ENCODE measurements around the gene C22orf31. TPM values are rescaled to one million over a fixed set of nuclear protein-coding genes. Genes with fewer than 3 reads are reported as not detected.

C22orf31 gene
- not detected in 2 replicates for total RNA-seq

DNA sequence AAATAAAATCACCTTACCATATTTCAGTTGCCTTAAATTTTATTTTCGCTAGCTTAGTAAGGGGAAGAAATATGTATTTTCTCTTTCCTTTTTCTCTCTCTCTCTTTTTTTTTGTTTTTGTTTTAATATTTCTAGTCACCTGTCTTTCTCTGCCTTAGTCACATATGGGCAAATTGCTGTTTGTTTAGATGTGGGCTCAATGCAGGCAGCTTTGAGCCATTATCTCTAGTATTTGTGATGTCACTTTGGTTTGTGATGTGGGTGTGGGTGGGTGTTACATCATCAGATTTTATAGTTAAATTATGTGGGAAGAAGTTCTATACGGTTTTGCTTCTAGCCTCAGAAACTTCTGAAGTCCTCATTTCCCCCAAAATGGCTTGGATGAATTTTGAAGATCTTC is at the start of gene C22orf31:
Gene C22orf31, minus strand, starts transcription at position 59 of the 400 bp plus-strand sequence. Its CDS starts 39 bp downstream, at position 20.

GRCh38 chr22:29072979-29073617 is 11.5 kb upstream of the C22orf31 start, which contains the start of gene KREMEN1:
Gene KREMEN1 (plus strand): TSS chr22:29073035. CDS start chr22:29073131, 96 bp downstream.

Other genes with a start within 250 kb of the C22orf31 start
- gene ZNRF3, start 178.3 kb downstream of the C22orf31 start, total RNA-seq, result 4.2 and 4.9 TPM in 2 replicates
- gene KREMEN1, start 11.2 kb upstream of the C22orf31 start, total RNA-seq, result 8.6 and 11.8 TPM in 2 replicates
- gene EMID1, start 144.1 kb upstream of the C22orf31 start, total RNA-seq, result 0.76 and 0.78 TPM in 2 replicates
- 22.8 and 26.7 TPM in 2 replicates for gene RHBDD3, start 206.2 kb upstream of the C22orf31 start, total RNA-seq
- 157 and 184 TPM in 2 replicates for gene EWSR1, start 206.4 kb upstream of the C22orf31 start, total RNA-seq
- gene GAS2L1, start 244.8 kb upstream of the C22orf31 start, total RNA-seq, result 8.0 and 9.2 TPM in 2 replicates

Measured in articular chondrocyte of knee joint (primary cell).